K562 (cell line): Measurements from ENCODE around the gene ARMC8. TPM values are rescaled to one million over a fixed set of nuclear protein-coding genes. Genes with fewer than 3 reads are reported as not detected.
A peak's percentile ranks its signal among the peaks of the same experiment; 100 is the strongest.

Source experiments
- ATAC-seq: fragments of 200-7000 bp; cut with Tn5 transposase; 3 replicates; pipeline ENCODE4 v1.9.1; 2020; ENCODE audit warnings: moderate library complexity
- BruUV-seq: library from RNA; stranded (reverse); fragments of 400-500 nt; replicated peaks from 2 replicates; lab custom pipeline; 2021; lab: Mats Ljungman, UMichigan
- CTCF ChIA-PET: fragments of 300-600 bp; formaldehyde crosslinking; extraction: SDS; loops from one replicate; lab custom pipeline; 2021; ENCODE audit warnings: low intra/inter-chr PET ratio; lab: Yijun Ruan, JAX
- POLR2A ChIA-PET: fragments of 300-600, 350-650 bp; sonication (Branson Sonifier 250); formaldehyde crosslinking; extraction: SDS; loops from one replicate; lab custom pipeline; 2021; ENCODE audit warnings: antibody characterized with exemption, inconsistent platforms; lab: Yijun Ruan, JAX
- DNase-seq, 4 experiments: peaks; one replicate each; pipeline versions ENCODE4 v3.0.0 to v3.0.0-alpha.2; 2011 to 2018; ENCODE audit warnings: low spot score in 3 of 4, mixed read lengths in 3 of 4; ENCODE audit errors: extremely low read depth in 1 of 4
- FAIRE-seq: peaks from 2 replicates; lab custom pipeline; 2011; peaks lifted over from hg19 to GRCh38; lab: Jason Lieb, UNC
- H2AFZ ChIP-seq: 2 replicates; pipeline ENCODE4 v1.6.0; 2011; ENCODE audit warnings: low read depth, low read length, control low read depth, inconsistent platforms
- H3K27ac ChIP-seq: fragments of 200-600 bp; 3 replicates; pipeline ENCODE4 v1.8.0; 2011; ENCODE audit warnings: low read depth, mild to moderate bottlenecking, control low read depth, inconsistent platforms, low read length, moderate library complexity, mixed read lengths; ENCODE audit errors: extremely low read depth
- H3K27me3 ChIP-seq, 2 experiments: fragments of 300-600 bp in 1 of 2; 2 replicates in 1 of 2; 3 replicates in 1 of 2; pipeline versions ENCODE4 v1.6.0 to v1.8.0; 2011; ENCODE audit warnings: inconsistent platforms in 2 of 2, low read length in 2 of 2, mild to moderate bottlenecking in 1 of 2, mixed read lengths in 1 of 2, moderate library complexity in 1 of 2; ENCODE audit not compliant: control insufficient read depth in 2 of 2, insufficient read depth in 2 of 2
- H3K36me3 ChIP-seq: fragments of 300-600 bp; 3 replicates; pipeline ENCODE4 v1.8.0; 2011; ENCODE audit warnings: mild to moderate bottlenecking, low read length, inconsistent platforms; ENCODE audit not compliant: control insufficient read depth, insufficient read depth
- H3K4me1 ChIP-seq, 2 experiments: fragments of 200-600 bp in 1 of 2; replicated peaks in 1 of 2; 2 replicates in 1 of 2; 3 replicates in 1 of 2; pipeline versions ENCODE4 v1.5.1 to v1.8.0; 2011; ENCODE audit warnings: inconsistent platforms in 2 of 2, low read length in 2 of 2, mild to moderate bottlenecking in 1 of 2, mixed read lengths in 1 of 2, moderate library complexity in 1 of 2; ENCODE audit not compliant: control insufficient read depth in 2 of 2, insufficient read depth in 2 of 2
- H3K4me2 ChIP-seq: 2 replicates; pipeline ENCODE4 v1.6.1; 2011; ENCODE audit warnings: low read length, control low read depth, inconsistent platforms, mixed read lengths; ENCODE audit not compliant: insufficient read depth
- H3K4me3 ChIP-seq: fragments of 200-600 bp; sonication (generic), shearing (Covaris generic); 2 replicates; pipeline ENCODE4 v1.5.1; 2016; ENCODE audit warnings: control low read depth, inconsistent platforms
- H3K79me2 ChIP-seq: fragments of 200-600 bp; 3 replicates; pipeline ENCODE4 v1.8.0; 2011; ENCODE audit warnings: low read length, inconsistent platforms; ENCODE audit not compliant: control insufficient read depth, insufficient read depth
- H3K9ac ChIP-seq, 2 experiments: 2 replicates each; pipeline versions ENCODE4 v1.6.0 to v1.6.1; 2011; ENCODE audit warnings: low read depth in 2 of 2, low read length in 2 of 2, control low read depth in 1 of 2, inconsistent platforms in 1 of 2, mild to moderate bottlenecking in 1 of 2, mixed read lengths in 1 of 2; ENCODE audit not compliant: insufficient read depth in 1 of 2
- H3K9me1 ChIP-seq: one replicate; pipeline ENCODE4 v1.6.0; 2011; ENCODE audit warnings: inconsistent platforms, mild to moderate bottlenecking, low read length, moderate library complexity; ENCODE audit not compliant: control insufficient read depth, insufficient read depth
- H3K9me3 ChIP-seq: replicated peaks from 2 replicates; pipeline ENCODE4 v1.5.1; 2011; ENCODE audit warnings: low read depth, low read length, inconsistent platforms; ENCODE audit not compliant: control insufficient read depth, insufficient read depth
- H4K20me1 ChIP-seq: replicated peaks from 2 replicates; pipeline ENCODE4 v1.6.1; 2011; ENCODE audit warnings: low read length, inconsistent platforms, mixed read lengths; ENCODE audit not compliant: control insufficient read depth, insufficient read depth
- BCL6 ChIP-seq: fragments of 250-450 bp; sonication (Bioruptor Pico); IDR thresholded peaks from 2 replicates; pipeline ENCODE4 v1.4.0; 2020
- CTCF ChIP-seq, 3 experiments: IDR thresholded peaks in 2 of 3; conservative IDR thresholded peaks in 1 of 3; 2 replicates each; pipeline ENCODE4 v1.5.1; 2011 to 2012; ENCODE audit warnings: low read length in 3 of 3, mild to moderate bottlenecking in 3 of 3, control low read depth in 2 of 3, improper control_type of control experiment in 1 of 3, inconsistent platforms in 1 of 3, low read depth in 1 of 3, mixed read lengths in 1 of 3, moderate library complexity in 1 of 3; ENCODE audit not compliant: insufficient read depth in 2 of 3
- RAD21 ChIP-seq, 2 experiments: fragments of 250-450 bp in 1 of 2; fragments of 450-650 bp in 1 of 2; sonication (Bioruptor Pico) in 1 of 2; formaldehyde crosslinking in 1 of 2; IDR thresholded peaks in 1 of 2; conservative IDR thresholded peaks in 1 of 2; 2 replicates each; pipeline versions ENCODE4 v1.4.0 to v1.8.0; 2020 to 2022; ENCODE audit warnings: mild to moderate bottlenecking in 2 of 2, moderate library complexity in 1 of 2
- REST ChIP-seq, 2 experiments: fragments of 450-650 bp; formaldehyde crosslinking in 1 of 2; IDR thresholded peaks; 2 replicates each; pipeline versions ENCODE4 v1.4.0 to v1.6.1; 2014 to 2020; ENCODE audit warnings: mild to moderate bottlenecking in 2 of 2, borderline replicate concordance in 1 of 2, low read depth in 1 of 2
- SMC3 ChIP-seq: conservative IDR thresholded peaks from 2 replicates; pipeline ENCODE4 v1.6.1; 2011; ENCODE audit warnings: low read depth, low read length, improper control_type of control experiment; ENCODE audit not compliant: insufficient read depth
- TCF7L2 ChIP-seq: fragments of 150-350 bp; IDR thresholded peaks from 2 replicates; pipeline ENCODE4 v1.6.1; 2016; ENCODE audit warnings: low read depth, mild to moderate bottlenecking, low read length, moderate library complexity
- WGBS: fragments of 100-300 bp; shearing (Covaris generic); methylation state at CpG from one replicate; pipeline ENCODE4 v1.1.6; 2016; ENCODE audit warnings: low coverage, mixed read lengths; ENCODE audit not compliant: insufficient coverage; ENCODE audit errors: missing lambda C conversion rate; 5-methylcytosine and 5-hydroxymethylcytosine counted together
- in situ Hi-C: fragments of 300-500 bp; cut with MboI; formaldehyde crosslinking; loops from 4 replicates; pipeline ENCODE4 v1.15.0; 2018; ENCODE audit warnings: inconsistent platforms, mixed read lengths
- intact Hi-C: fragments of 100-400 bp; cut with micrococcal nuclease; formaldehyde crosslinking; loops from 2 replicates; pipeline ENCODE4 v1.14.2; 2022
- polyA plus RNA-seq, 8 experiments: library from polyadenylated mRNA; depleted of rRNA in 4 of 8; stranded (reverse) in 5 of 8; unstranded in 3 of 8; fragments of >200 nt; fragmentation: Nextera tagmentation in 2 of 8; fragmentation: Illumina TruSeq in 1 of 8; extraction: Ambion mirVana in 2 of 8; extraction: Trizol in 1 of 8; gene quantifications; 2 replicates each; pipeline versions ENCODE4 v1.2.1 to v1.2.3, GENCODE V29; 2011 to 2014; ENCODE audit warnings: inconsistent platforms in 1 of 8, missing spikeins in 1 of 8
- total RNA-seq, 7 experiments: library from RNA; depleted of rRNA in 6 of 7; stranded (reverse); fragments of >200 nt in 6 of 7; fragmentation: Illumina TruSeq in 2 of 7; extraction: Trizol in 2 of 7; gene quantifications; 2 replicates each; pipeline versions ENCODE4 v1.2.1 to v1.2.3, GENCODE V29; 2011 to 2021; ENCODE audit warnings: low replicate concordance in 1 of 7

Gene ARMC8
- total and polyA plus RNA-seq, 9 of the 15 experiments (the other 6 are each of a cell fraction or from before 2014, with no cell fraction given), result 22.4 to 76.1 (median 37.3) TPM

- intact Hi-C loops, result loop anchor here (5.0 to 10.0 kb wide), 2 partner anchors 52 to 75 kb away; no protein-coding TSS in a partner anchor
- no peak overlapping the region for H2AFZ ChIP-seq
These were observed 145.5 kb downstream of the ARMC8 start for GRCh38 chr3:138332472-138333073.

More at GRCh38 chr3:138332472-138333073, 145.5 kb downstream of the ARMC8 start:
- H3K79me2 ChIP-seq, result no peaks in the 10 kb centered on the region
- DNase-seq (peak; percentile 19 to 33 (median 28)), ATAC-seq (0 out of 3 replicates have a peak, but pooled peaks have one; percentile 14), FAIRE-seq (peak; percentile 74)
- TF ChIP-seq CTCF (IDR thresholded peaks at IDR 0.05 in 2 of 3, conservative IDR thresholded peaks at IDR 0.05 in 1 of 3; ENCODE audit: insufficient read depth in 2 of 3, low read depth in 1 of 3, low read length in 3 of 3), result peak; percentile 45 to 72 (median 71); a peak in 3 of 6 replicates
- peak; percentile 49; the same call in 1 of the 2 replicates for TF ChIP-seq REST (IDR thresholded peaks at IDR 0.05; ENCODE audit: borderline replicate concordance)
- TF ChIP-seq REST (CRISPR knock-in tag; IDR thresholded peaks at IDR 0.05; ENCODE audit: low read depth), result no peak
- no peak for TF ChIP-seq TCF7L2
- 0 out of 2 replicates have a peak, but pooled peaks have one; percentile 12 for TF ChIP-seq SMC3
- peak; percentile 66 for TF ChIP-seq RAD21 (CRISPR knock-in tag; conservative IDR thresholded peaks at IDR 0.05 in 1 of 2, IDR thresholded peaks at IDR 0.05 in 1 of 2)
- TF ChIP-seq BCL6 (CRISPR knock-in tag), result no peak
- WGBS, result 8% methylated on average over 4 of the region's 4 CpGs
- in situ Hi-C loops, result no loop called here
- no peaks in the 10 kb centered on the region for H3K9me1 ChIP-seq
- no peak overlapping the region for H3K4me3 ChIP-seq
- H3K9ac ChIP-seq, result no peak overlapping the region
- BruUV-seq, result no TSS peak
- H4K20me1 ChIP-seq, result no peaks in the 10 kb centered on the region
- no peaks in the 10 kb centered on the region for H3K36me3 ChIP-seq
- H3K4me1 ChIP-seq, result peaks cover 6 to 10% of the 10 kb centered on the region in 2 experiments; a peak in 4 of 5 replicates
- no peaks in the 10 kb centered on the region for H3K9me3 ChIP-seq
- H3K27ac ChIP-seq, result no peak overlapping the region
- ChIA-PET CTCF (interaction anchor here (0.7 to 1.0 kb wide), 3 partner anchors 15 to 85 kb away, joined by 3 to 4 read pairs (median 4); no protein-coding TSS in a partner anchor), POLR2A (no interaction called here)
- H3K4me2 ChIP-seq, result no peak overlapping the region
- H3K27me3 ChIP-seq, result peaks cover 0 to under 1% of the 10 kb centered on the region in 2 experiments; a peak in 1 of 5 replicates
